H1 (cell line): ENCODE data around the gene ZNF814. TPM values are rescaled to one million over a fixed set of nuclear protein-coding genes. Genes with fewer than 3 reads are reported as not detected.

Source experiments
- CTCF ChIA-PET: fragments of 300-600 bp; sonication (Branson Sonifier 250); formaldehyde crosslinking; loops from one replicate; lab custom pipeline; 2021; ENCODE audit not compliant: partially characterized antibody; lab: Charles Lee
- POLR2A ChIA-PET: fragments of 300-600 bp; sonication (Branson Sonifier 250); formaldehyde crosslinking; loops from one replicate; lab custom pipeline; 2021; ENCODE audit warnings: inconsistent platforms; ENCODE audit not compliant: partially characterized antibody; lab: Charles Lee
- DNase-seq, 2 experiments: peaks; one replicate each; pipeline versions ENCODE4 v3.0.0 to v3.0.0-alpha.2; 2010 to 2022; ENCODE audit warnings: low spot score in 2 of 2, low read depth in 1 of 2, mixed read lengths in 1 of 2
- FAIRE-seq: peaks from 2 replicates; lab custom pipeline; 2011; peaks lifted over from hg19 to GRCh38; lab: Jason Lieb, UNC
- H2AFZ ChIP-seq: 2 replicates; pipeline ENCODE4 v1.8.1; 2012; ENCODE audit warnings: low read length, inconsistent platforms
- H2AK5ac ChIP-seq: 2 replicates; pipeline ENCODE4 v1.6.1; 2013; ENCODE audit warnings: low read depth, low read length
- H2BK120ac ChIP-seq: replicated peaks from 2 replicates; pipeline ENCODE3; 2013; ENCODE audit warnings: low read depth, low read length, inconsistent platforms
- H2BK12ac ChIP-seq: 2 replicates; pipeline ENCODE4 v1.6.1; 2013; ENCODE audit warnings: low read depth, low read length
- H2BK15ac ChIP-seq: 2 replicates; pipeline ENCODE4 v1.6.1; 2013; ENCODE audit warnings: low read length
- H2BK20ac ChIP-seq: 2 replicates; pipeline ENCODE4 v1.6.1; 2013; ENCODE audit warnings: low read length
- H2BK5ac ChIP-seq: 2 replicates; pipeline ENCODE4 v1.6.1; 2013; ENCODE audit warnings: low read depth, low read length
- H3K14ac ChIP-seq: 2 replicates; pipeline ENCODE4 v1.6.1; 2013; ENCODE audit warnings: inconsistent platforms; ENCODE audit not compliant: insufficient read length
- H3K18ac ChIP-seq: 2 replicates; pipeline ENCODE4 v1.6.1; 2013; ENCODE audit warnings: low read length; ENCODE audit errors: extremely low read depth
- H3K23ac ChIP-seq: 2 replicates; pipeline ENCODE4 v1.6.1; 2013; ENCODE audit warnings: inconsistent platforms; ENCODE audit not compliant: insufficient read length
- H3K23me2 ChIP-seq: 2 replicates; pipeline ENCODE4 v1.6.1; 2013; ENCODE audit warnings: low read depth, low read length
- H3K27ac ChIP-seq: 2 replicates; pipeline ENCODE4 v1.6.1; 2011; ENCODE audit warnings: low read depth, low read length, inconsistent platforms
- H3K27me3 ChIP-seq, 4 experiments: replicated peaks in 1 of 4; 1 replicate in 1 of 4; 2 replicates in 3 of 4; pipeline versions ENCODE4 v1.6.1 to v1.8.1; 2011 to 2013; ENCODE audit warnings: low read length in 3 of 4, mild to moderate bottlenecking in 3 of 4, inconsistent platforms in 2 of 4, mixed read lengths in 2 of 4, moderate library complexity in 1 of 4; ENCODE audit not compliant: control insufficient read depth in 3 of 4, insufficient read depth in 3 of 4; ENCODE audit errors: extremely low read depth in 1 of 4
- H3K36me3 ChIP-seq, 4 experiments: 2 replicates each; pipeline versions ENCODE4 v1.6.1 to v1.8.1; 2011 to 2013; ENCODE audit warnings: mild to moderate bottlenecking in 4 of 4, low read length in 3 of 4, moderate library complexity in 2 of 4, control low read depth in 1 of 4, inconsistent platforms in 1 of 4; ENCODE audit not compliant: insufficient read depth in 4 of 4, control insufficient read depth in 2 of 4
- H3K4ac ChIP-seq: replicated peaks from 2 replicates; pipeline ENCODE3; 2013; ENCODE audit warnings: low read length, low read depth, mixed read lengths, inconsistent platforms; ENCODE audit not compliant: insufficient read length
- H3K4me1 ChIP-seq, 4 experiments: replicated peaks in 1 of 4; 1 replicate in 1 of 4; 2 replicates in 3 of 4; pipeline versions ENCODE4 v1.6.1 to v1.8.1; 2011 to 2013; ENCODE audit warnings: low read length in 3 of 4, inconsistent platforms in 2 of 4, mixed read lengths in 1 of 4; ENCODE audit not compliant: insufficient read depth in 4 of 4, control insufficient read depth in 3 of 4
- H3K4me2 ChIP-seq, 2 experiments: 2 replicates each; pipeline versions ENCODE4 v1.6.1 to v1.8.1; 2011 to 2013; ENCODE audit warnings: low read depth in 2 of 2, low read length in 2 of 2, control low read depth in 1 of 2, inconsistent platforms in 1 of 2, mild to moderate bottlenecking in 1 of 2; ENCODE audit not compliant: insufficient read depth in 1 of 2
- H3K4me3 ChIP-seq, 4 experiments: fragments of 200-600, 300-600 bp in 1 of 4; sonication (generic), shearing (Covaris generic), sonication (Bioruptor Twin) in 1 of 4; 2 replicates each; pipeline versions ENCODE4 v1.5.1 to v1.8.1; 2011 to 2016; ENCODE audit warnings: low read length in 4 of 4, low read depth in 3 of 4, control low read depth in 2 of 4, inconsistent platforms in 2 of 4, mild to moderate bottlenecking in 2 of 4, mixed read lengths in 1 of 4, moderate library complexity in 1 of 4; ENCODE audit not compliant: insufficient read depth in 2 of 4; ENCODE audit errors: extremely low read depth in 1 of 4
- H3K56ac ChIP-seq: replicated peaks from 2 replicates; pipeline ENCODE3; 2013; ENCODE audit warnings: low read depth, mild to moderate bottlenecking, mixed read lengths, low read length, inconsistent platforms; ENCODE audit not compliant: insufficient read length
- H3K79me1 ChIP-seq: 2 replicates; pipeline ENCODE4 v1.6.1; 2013; ENCODE audit warnings: low read depth, low read length, control low read depth
- H3K79me2 ChIP-seq, 2 experiments: 2 replicates each; pipeline versions ENCODE4 v1.6.1 to v1.8.1; 2012 to 2013; ENCODE audit warnings: low read length in 2 of 2, mild to moderate bottlenecking in 2 of 2, inconsistent platforms in 1 of 2; ENCODE audit not compliant: insufficient read depth in 2 of 2, control insufficient read depth in 1 of 2
- H3K9ac ChIP-seq, 4 experiments: replicated peaks in 1 of 4; 1 replicate in 1 of 4; 2 replicates in 3 of 4; pipeline versions ENCODE4 v1.6.1 to v1.8.1; 2011 to 2013; ENCODE audit warnings: low read depth in 3 of 4, low read length in 3 of 4, control low read depth in 2 of 4, mild to moderate bottlenecking in 2 of 4, moderate library complexity in 2 of 4, inconsistent platforms in 1 of 4; ENCODE audit errors: extremely low read depth in 1 of 4
- H3K9me3 ChIP-seq, 2 experiments: 2 replicates each; pipeline versions ENCODE4 v1.6.1 to v1.8.1; 2012 to 2013; ENCODE audit warnings: mild to moderate bottlenecking in 2 of 2, moderate library complexity in 2 of 2, control low read depth in 1 of 2, inconsistent platforms in 1 of 2, low read depth in 1 of 2, low read length in 1 of 2, mixed read lengths in 1 of 2; ENCODE audit not compliant: insufficient read depth in 2 of 2
- H4K20me1 ChIP-seq, 2 experiments: replicated peaks in 1 of 2; 2 replicates each; pipeline versions ENCODE3 to v1.8.1; 2011 to 2013; ENCODE audit warnings: inconsistent platforms in 2 of 2, low read length in 2 of 2, mild to moderate bottlenecking in 1 of 2; ENCODE audit not compliant: insufficient read depth in 2 of 2, control insufficient read depth in 1 of 2
- H4K5ac ChIP-seq: 2 replicates; pipeline ENCODE4 v1.6.1; 2013; ENCODE audit warnings: low read length, low read depth, mixed read lengths, inconsistent platforms; ENCODE audit not compliant: insufficient read length
- H4K8ac ChIP-seq: 2 replicates; pipeline ENCODE4 v1.8.0; 2013; ENCODE audit warnings: mild to moderate bottlenecking, moderate library complexity, low read length, inconsistent platforms; ENCODE audit not compliant: insufficient read depth; ENCODE audit errors: extremely low read depth
- H4K91ac ChIP-seq: replicated peaks from 2 replicates; pipeline ENCODE3; 2013; ENCODE audit warnings: low read length, mixed read lengths, inconsistent platforms; ENCODE audit not compliant: insufficient read length
- BACH1 ChIP-seq: IDR thresholded peaks from 2 replicates; pipeline ENCODE4 v1.6.1; 2012; ENCODE audit warnings: low read length, improper control_type of control experiment
- CBX8 ChIP-seq: fragments of 300-800, 300-1000 bp; sonication (generic); IDR thresholded peaks from 2 replicates; pipeline ENCODE4 v1.7.1; 2016; ENCODE audit warnings: low read depth, low read length, borderline replicate concordance
- CHD1 ChIP-seq: IDR thresholded peaks from 2 replicates; pipeline ENCODE4 v1.6.1; 2012; ENCODE audit warnings: low read depth, low read length, improper control_type of control experiment
- HDAC2 ChIP-seq, 2 experiments: fragments of 300-600 bp in 1 of 2; sonication (generic) in 1 of 2; IDR thresholded peaks; 2 replicates each; pipeline ENCODE4 v1.6.1; 2011 to 2012; ENCODE audit warnings: low read depth in 2 of 2, low read length in 2 of 2, mild to moderate bottlenecking in 2 of 2, moderate library complexity in 2 of 2, borderline replicate concordance in 1 of 2, inconsistent platforms in 1 of 2
- KDM1A ChIP-seq: fragments of 200-600, 300-600 bp; sonication (generic); IDR thresholded peaks from 2 replicates; pipeline ENCODE4 v1.7.1; 2016; ENCODE audit warnings: mild to moderate bottlenecking, low read length, borderline replicate concordance
- POLR2A ChIP-seq, 2 experiments: IDR thresholded peaks; 1 replicate in 1 of 2; 2 replicates in 1 of 2; pipeline ENCODE4 v1.6.1; 2011; ENCODE audit warnings: low read depth in 2 of 2, low read length in 2 of 2, mild to moderate bottlenecking in 2 of 2; ENCODE audit errors: control extremely low read depth in 1 of 2
- POLR2AphosphoS5 ChIP-seq: IDR thresholded peaks from 2 replicates; pipeline ENCODE4 v1.6.1; 2011; ENCODE audit warnings: low read depth, low read length
- RAD21 ChIP-seq, 2 experiments: IDR thresholded peaks in 1 of 2; conservative IDR thresholded peaks in 1 of 2; 2 replicates each; pipeline ENCODE4 v1.6.1; 2011; ENCODE audit warnings: low read depth in 2 of 2, low read length in 2 of 2, improper control_type of control experiment in 1 of 2, inconsistent platforms in 1 of 2, mild to moderate bottlenecking in 1 of 2, moderate library complexity in 1 of 2
- SP2 ChIP-seq: IDR thresholded peaks from 2 replicates; pipeline ENCODE4 v1.6.1; 2012; ENCODE audit warnings: mild to moderate bottlenecking, low read length, inconsistent platforms
- WGBS, 2 experiments: shearing (Covaris generic) in 1 of 2; methylation state at CpG; one replicate each; pipeline versions ENCODE4 v1.1.6 to v1.1.7; 2013 to 2015; ENCODE audit warnings: low lambda C conversion rate in 2 of 2, mixed read lengths in 2 of 2, inconsistent platforms in 1 of 2, low coverage in 1 of 2, missing lambda C conversion rate in 1 of 2; ENCODE audit not compliant: insufficient replicate concordance in 2 of 2, insufficient coverage in 1 of 2, insufficient read length in 1 of 2; ENCODE audit errors: extremely low coverage in 1 of 2, missing lambda C conversion rate in 1 of 2; 5-methylcytosine and 5-hydroxymethylcytosine counted together
- polyA plus RNA-seq, 7 experiments: library from polyadenylated mRNA; depleted of rRNA in 3 of 7; stranded (reverse) in 5 of 7; unstranded in 2 of 7; fragments of >200 nt in 5 of 7; fragments of 200-250 nt in 2 of 7; gene quantifications; 1 replicate in 5 of 7; 2 replicates in 1 of 7; 4 replicates in 1 of 7; pipeline versions ENCODE4 v1.2.1 to v1.2.3, GENCODE V29; 2011 to 2013; ENCODE audit warnings: missing spikeins in 2 of 7, mixed read lengths in 2 of 7
- total RNA-seq: library from RNA; stranded (reverse); fragmentation: NEBNext Ultra II Directional; extraction: Animal tissue kit (Norgen Biotek cat#: 25700); gene quantifications from 2 replicates; pipeline ENCODE4 v1.2.1, GENCODE V29; 2021
- TF ChIP-seq, protein P1 (sequence below): IDR thresholded peaks from 2 replicates; pipeline ENCODE4 v1.6.1; 2012; ENCODE audit warnings: inconsistent platforms

ZNF814 gene
- total and polyA plus RNA-seq, 2 of the 8 experiments (the other 6 are each of a cell fraction or from before 2014, with no cell fraction given) = 90.9 to 99.6 TPM

DNA sequence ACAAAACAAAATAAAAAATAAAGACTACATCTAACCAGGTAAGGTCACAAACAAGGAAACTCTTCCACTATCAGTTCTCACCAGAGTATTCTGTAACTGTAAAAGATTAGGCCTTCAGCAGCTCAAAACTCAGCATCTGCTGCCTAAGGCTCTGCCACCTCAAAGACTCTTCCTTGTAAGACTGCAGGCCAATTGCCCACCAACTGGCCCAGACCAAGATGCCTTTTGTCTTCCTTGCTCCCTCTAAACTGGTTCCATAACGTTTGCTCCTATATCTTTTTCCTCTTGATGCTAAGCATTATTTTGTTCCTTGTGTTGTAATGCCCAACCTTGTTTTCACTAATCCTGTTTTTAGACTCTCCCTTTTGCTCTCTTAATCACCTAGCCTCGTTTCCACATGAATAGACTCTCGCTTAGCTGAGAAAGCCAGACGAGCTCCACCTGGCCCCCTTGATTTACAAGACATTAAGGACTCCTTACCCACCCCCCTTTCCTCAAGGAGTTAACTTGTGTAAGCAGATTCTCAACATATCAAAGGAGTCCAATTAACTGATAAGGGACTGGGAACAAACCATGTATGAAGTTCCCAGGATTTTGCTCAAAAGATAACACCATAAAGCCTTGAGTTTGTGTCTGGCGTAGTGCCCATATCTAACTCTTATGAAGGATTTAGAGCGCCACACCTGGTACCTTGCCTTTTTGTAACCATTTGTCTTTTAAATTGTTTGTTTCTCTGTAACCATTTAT, 1.5 kb downstream of the ZNF814 start:
- H4K91ac ChIP-seq = no peak overlapping the region
- peaks cover 3% of the 10 kb centered on the region; the same call in 1 of the 2 replicates for H3K23me2 ChIP-seq
- FAIRE-seq (peak; percentile 96), DNase-seq (peak in 1 of 2 experiments; percentile 50)
- no peaks in the 10 kb centered on the region for H3K27me3 ChIP-seq
- H2BK15ac ChIP-seq = no peak overlapping the region
- H3K9me3 ChIP-seq = no peaks in the 10 kb centered on the region
- peak overlapping the region; percentile 96; the same call in 1 of the 2 replicates for H2AK5ac ChIP-seq
- peak overlapping the region; percentile 89 to 97 (median 96) for H3K4me3 ChIP-seq
- peak overlapping the region; percentile 94; the same call in 1 of the 2 replicates for H3K27ac ChIP-seq
- no peak overlapping the region for H3K14ac ChIP-seq
- H4K5ac ChIP-seq = no peak overlapping the region
- H3K36me3 ChIP-seq = peaks cover 0 to 26% (median 12%) of the 10 kb centered on the region in 4 experiments; a peak in 5 of 8 replicates
- WGBS, 2 experiments = 1% methylated on average over 6 of the region's 6 CpGs; no CpG with 5 or more reads in 1 of the 2 experiments
- H3K4me2 ChIP-seq = peak overlapping the region; percentile 77 to 79
- peak overlapping the region; percentile 76; the same call in 1 of the 2 replicates for H2BK5ac ChIP-seq
- H2BK120ac ChIP-seq = no peak overlapping the region
- H2BK12ac ChIP-seq = 0 out of 2 replicates have a peak overlapping the region, but pooled peaks have one; percentile 68
- POLR2A ChIA-PET = interaction anchor here (0.6 to 11.1 kb wide), 28 partner anchors 9 to 560 kb away, joined by 3 to 103 read pairs (median 5); partner anchors contain the start of genes ZNF135, ZNF417, ZNF418 and ZNF552
- H4K20me1 ChIP-seq = peaks cover 7 to 10% of the 10 kb centered on the region in 2 experiments
- H2AFZ ChIP-seq = no peak overlapping the region
- H3K4me1 ChIP-seq = peaks cover 3 to 18% (median 10%) of the 10 kb centered on the region in 4 experiments; a peak in 6 of 7 replicates
- H3K79me1 ChIP-seq = no peaks in the 10 kb centered on the region
- H3K9ac ChIP-seq = peak overlapping the region in 3 of 4 experiments; percentile 44 to 67 (median 45); a peak in 4 of 7 replicates
- H3K56ac ChIP-seq = no peak overlapping the region
- H3K79me2 ChIP-seq = peaks cover 45 to 63% of the 10 kb centered on the region in 2 experiments
- H3K18ac ChIP-seq = peak overlapping the region; percentile 85
- 0 out of 2 replicates have a peak overlapping the region, but pooled peaks have one; percentile 5 for H2BK20ac ChIP-seq
- no peak overlapping the region for H4K8ac ChIP-seq
- H3K23ac ChIP-seq = no peak overlapping the region
- no peak overlapping the region for H3K4ac ChIP-seq
- CTCF ChIA-PET = interaction anchor here (0.6 to 1.2 kb wide), 6 partner anchors 10 to 106 kb away, joined by 3 to 5 read pairs (median 4); partner anchors contain the start of gene ZNF587B
- TF ChIP-seq HDAC2 (IDR thresholded peaks at IDR 0.05; ENCODE audit: borderline replicate concordance in 1 of 2, low read depth in 2 of 2, low read length in 2 of 2) (no peak), RAD21 (IDR thresholded peaks at IDR 0.05 in 1 of 2, conservative IDR thresholded peaks at IDR 0.05 in 1 of 2; ENCODE audit: low read depth in 2 of 2, low read length in 2 of 2) (no peak), CHD1 (no peak), KDM1A (no peak), SP2 (no peak), CBX8 (no peak), BACH1 (no peak), POLR2A (IDR thresholded peaks at IDR 0.05; ENCODE audit: control extremely low read depth in 1 of 2, low read depth in 2 of 2, low read length in 2 of 2) (peak; percentile 31 to 74), POLR2AphosphoS5 (0 out of 2 replicates have a peak, but pooled peaks have one; percentile 33)
- TF ChIP-seq, protein P1, sequence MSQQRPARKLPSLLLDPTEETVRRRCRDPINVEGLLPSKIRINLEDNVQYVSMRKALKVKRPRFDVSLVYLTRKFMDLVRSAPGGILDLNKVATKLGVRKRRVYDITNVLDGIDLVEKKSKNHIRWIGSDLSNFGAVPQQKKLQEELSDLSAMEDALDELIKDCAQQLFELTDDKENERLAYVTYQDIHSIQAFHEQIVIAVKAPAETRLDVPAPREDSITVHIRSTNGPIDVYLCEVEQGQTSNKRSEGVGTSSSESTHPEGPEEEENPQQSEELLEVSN = no peak
